Measurements from ENCODE around the gene SLC48A1.
"Not testable (repeated sequence)": the region's sequence is repeated elsewhere in the genome, so short reads cannot be mapped to it uniquely, and the experiment has no call there.

Gene SLC48A1

DNA sequence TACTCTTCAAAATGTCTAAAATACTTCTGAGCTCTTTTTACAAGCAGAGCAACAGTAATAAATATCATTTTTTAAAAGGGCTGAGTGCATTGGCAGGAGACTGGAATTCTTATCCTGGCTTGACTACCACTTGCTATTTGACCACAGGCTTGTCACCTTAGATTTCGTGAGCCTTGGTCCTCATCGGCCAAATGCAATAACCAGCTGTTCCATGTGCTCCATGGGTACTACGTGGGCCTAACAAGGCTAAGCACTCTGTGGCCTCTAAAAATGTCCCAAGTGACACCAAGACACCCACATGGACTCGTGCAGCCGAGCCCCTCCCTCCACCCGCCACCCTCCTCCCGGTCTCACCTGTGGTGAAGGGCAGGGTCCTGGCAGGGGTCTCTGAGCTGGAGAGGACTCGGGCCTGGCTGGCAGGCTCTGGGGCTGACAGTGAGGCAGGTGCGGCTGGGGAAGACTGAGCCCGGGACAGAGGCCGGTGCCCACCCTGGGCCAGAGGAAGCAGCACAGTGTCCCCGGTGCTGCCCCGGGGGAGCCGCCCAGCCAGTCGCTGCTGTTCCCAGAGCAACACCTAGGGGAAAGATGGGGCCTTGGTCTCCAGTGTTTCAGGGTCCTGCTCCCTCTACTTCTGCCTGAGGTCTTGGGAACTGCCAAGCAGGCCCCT lies 20.1 kb downstream of the SLC48A1 start:
- DNase-seq (ENCODE audit: low read depth) = no peak

DNA sequence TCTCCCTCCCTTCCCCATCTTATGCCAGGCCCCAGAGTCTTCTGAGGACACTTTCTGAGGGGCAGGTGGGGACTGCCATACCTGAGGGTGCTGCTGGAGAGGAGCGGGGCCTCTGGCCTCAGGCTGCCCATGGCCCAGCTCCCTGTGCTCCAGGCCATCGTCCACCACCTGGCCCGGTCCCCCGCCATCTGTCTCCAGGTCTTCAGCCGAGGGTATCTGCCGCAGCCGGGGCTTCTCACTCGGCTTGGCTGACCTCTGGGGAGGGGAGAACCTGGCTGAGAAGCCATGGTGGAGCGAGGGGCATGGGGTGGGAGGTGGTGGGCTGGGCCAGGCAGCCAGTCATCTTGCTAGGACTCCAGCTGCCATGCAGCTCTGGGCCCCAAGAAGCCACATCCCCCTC lies 21.6 kb downstream of the SLC48A1 start:
- DNase-seq (ENCODE audit: low read depth) = no peak

DNA sequence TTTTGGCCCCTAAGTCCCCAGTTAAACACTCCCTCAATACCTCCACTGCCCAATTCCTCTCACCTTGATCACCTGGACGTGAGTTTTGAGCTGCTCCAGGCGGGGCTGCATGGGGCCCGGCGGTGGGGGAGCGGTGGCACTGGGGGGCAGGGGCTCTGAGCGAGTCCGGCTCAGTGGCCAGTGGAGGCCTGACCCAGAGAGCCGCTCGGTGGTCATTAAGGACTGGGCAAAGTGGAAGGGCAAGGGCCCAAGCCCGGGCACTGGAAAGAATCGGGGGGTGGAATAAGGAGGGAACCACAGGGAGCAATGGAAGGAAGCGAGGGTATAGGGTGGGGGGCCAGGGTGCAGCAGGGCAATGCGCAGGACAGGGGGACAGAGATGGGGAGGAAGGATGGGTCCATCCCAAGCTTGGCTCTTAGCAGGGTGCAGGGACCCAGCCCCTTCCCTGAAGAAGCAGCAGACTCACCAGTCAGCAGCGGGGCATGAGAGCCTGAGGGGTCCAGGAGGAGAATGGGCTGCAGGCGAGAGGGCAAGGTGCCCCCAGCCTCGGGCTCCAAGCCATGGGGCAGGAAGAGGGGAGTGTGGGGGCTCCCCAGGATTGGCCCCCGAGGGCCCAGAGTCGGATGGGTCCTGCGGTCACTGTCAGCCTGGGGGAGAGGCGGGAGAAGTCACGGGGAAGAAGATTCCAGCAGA lies 22.2 kb downstream of the SLC48A1 start:
- DNase-seq (ENCODE audit: low read depth) = no peak

DNA sequence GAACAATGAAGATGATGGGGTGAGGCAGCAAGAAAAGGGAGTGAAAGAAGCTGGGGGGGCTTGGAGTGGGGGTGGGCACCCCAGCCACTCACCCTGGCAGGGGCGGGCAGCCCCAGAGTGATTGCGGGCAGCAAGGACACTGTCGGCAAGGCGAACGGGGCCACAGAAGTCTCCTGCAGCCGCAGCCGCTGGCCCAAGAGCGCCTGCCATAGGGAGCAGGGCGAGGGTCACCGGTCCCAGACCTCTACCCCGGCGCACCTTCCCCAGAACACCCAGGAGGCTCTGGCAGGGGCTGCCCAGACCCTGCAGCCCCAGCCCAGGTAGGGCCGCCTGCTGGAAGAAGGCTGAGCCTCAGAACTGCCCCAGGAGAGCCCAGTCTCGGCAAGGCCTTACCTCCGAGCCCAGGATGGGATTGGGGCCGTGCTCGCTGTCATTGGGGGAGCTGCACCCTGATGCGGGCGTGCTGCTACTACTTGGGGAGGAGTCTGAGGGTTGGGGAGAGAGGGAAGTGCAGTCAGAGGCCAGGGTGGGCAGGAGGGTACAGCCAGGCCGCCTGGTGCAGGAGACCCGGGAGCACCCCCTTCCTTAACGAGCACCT lies 22.9 kb downstream of the SLC48A1 start:
- DNase-seq (ENCODE audit: low read depth) = no peak

DNA sequence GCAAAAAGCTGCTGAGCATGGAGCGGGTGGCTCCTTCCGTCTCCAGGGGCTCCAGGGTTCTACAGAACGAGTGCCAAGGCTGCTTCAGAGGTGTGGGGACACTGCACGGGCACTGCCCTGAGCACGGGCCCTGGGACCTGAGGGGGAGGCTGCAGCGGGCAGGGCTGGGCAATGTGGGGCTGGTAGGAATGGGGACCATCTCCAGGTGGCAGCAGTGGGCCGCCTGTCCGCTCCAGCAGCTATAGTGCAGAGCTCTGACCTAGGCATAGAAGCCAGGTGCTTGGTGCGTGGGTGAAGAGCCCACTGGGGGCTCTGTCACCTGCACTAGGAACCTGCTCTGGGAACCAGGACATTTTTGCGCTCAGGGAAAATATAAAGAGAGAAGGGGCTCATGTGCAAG lies 24.4 kb downstream of the SLC48A1 start:
- no peak for DNase-seq (ENCODE audit: low read depth)

DNA sequence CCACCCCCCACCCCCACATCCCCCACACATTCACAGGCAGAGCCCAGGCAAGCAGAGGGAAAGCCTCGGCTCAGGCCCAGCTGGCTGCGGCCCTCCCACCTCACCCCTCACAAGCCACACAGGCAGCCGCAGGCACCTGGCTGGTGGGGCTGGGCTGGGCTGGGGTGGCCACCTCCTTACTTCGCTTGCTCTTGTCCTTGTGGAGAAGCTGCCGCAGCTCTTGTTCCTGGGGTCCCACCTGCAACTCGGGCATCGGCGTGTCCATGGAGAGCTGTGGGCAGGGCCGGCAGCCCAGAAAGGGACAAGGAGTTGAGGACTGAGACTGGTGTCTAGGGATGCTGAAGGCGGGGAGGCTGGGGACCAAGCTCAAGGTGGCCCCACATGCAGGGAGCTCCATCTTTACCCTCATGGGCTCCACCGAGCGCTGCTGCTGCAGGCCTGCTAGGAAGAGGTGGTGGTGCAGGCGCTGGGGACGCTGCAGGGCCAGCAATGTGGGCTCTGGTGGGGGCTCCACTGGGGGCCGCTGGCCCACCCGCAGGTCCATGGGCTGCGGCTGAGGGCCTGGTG lies 25.4 kb downstream of the SLC48A1 start:
- DNase-seq (ENCODE audit: low read depth) = no peak

DNA sequence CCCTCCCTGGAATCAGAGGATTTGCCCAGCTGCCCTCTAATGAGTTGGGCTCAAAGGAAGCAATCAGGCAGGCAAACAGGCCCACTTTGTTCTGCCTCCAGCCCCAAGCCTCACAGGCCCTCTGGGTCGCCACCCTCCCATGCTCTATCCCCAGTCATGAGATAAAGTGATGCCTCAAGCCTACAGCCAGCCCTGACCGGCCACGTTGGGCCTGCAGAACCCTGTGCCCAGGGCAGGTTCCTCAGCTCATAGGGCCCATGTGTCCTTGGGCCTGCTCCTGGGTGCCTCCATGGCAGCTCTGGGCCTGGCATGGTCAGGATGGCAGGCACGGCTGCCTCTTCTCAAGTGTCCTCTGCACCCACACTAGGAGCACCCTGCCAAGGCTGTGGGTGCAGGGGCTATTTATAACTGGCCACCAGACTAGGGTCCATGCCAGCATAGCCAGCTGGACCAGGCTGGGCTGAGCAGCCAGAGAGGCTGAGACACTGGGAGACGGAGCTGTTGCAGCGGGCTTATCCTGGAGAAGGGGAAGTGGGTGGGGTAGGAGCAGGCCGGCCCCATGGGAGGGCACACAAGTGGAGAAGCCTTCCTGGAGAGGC lies 26.4 kb downstream of the SLC48A1 start:
- DNase-seq (ENCODE audit: low read depth) = no peak

DNA sequence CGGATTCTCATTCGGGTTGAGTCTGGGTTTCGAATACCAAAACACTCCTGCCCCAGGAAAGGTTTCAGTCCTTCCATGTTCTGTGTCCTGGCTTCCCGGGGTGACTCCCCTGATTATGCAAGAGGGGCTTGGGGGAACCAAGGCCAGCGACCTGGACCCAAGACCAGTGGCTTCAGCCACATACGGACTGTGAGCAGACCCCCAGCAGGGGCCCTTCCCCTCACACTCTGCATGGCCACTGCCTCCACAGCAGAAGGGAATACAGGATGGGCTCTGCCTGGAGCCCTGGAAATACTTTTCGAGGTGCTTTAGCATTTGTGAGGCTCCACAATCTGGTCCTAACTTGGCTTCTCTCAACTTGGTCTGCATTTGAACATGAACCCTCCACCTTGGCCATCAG lies 27.5 kb downstream of the SLC48A1 start:
- no peak for DNase-seq (ENCODE audit: low read depth)

DNA sequence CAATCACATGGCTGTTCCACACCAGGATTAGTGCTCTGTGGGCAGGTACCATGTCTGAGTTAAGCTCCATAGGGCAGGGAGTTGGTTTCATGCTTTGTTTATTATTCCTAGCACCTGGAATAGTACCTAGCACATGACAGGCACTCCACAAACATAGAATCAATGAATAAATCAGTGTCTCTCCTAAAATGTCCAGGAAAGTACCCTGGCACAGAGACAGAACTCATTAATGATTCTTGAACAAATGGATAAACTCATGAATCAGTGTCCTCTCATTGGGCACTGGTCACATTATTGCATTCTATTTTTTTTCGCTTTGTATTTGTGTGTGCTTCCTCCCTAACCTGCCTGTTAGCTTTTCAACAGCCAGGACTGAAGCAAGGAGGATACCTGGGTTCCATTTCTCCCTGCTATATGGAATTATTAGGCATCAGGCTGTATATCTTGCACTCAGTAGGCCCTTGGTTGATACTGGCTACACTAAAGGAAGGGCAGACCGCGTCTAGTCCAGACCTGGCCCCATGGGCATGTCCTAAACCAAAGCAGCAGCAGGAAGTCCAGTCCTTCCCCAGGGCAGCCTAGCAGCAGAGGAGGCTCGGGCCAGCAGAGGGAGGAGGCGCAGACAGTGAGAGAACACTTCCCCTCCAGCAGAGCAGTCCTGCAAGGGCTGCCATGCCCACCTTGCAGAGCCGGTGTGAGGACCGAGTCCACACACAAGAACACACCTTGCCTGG lies 28.3 kb downstream of the SLC48A1 start:
- DNase-seq (ENCODE audit: low read depth) = no peak

DNA sequence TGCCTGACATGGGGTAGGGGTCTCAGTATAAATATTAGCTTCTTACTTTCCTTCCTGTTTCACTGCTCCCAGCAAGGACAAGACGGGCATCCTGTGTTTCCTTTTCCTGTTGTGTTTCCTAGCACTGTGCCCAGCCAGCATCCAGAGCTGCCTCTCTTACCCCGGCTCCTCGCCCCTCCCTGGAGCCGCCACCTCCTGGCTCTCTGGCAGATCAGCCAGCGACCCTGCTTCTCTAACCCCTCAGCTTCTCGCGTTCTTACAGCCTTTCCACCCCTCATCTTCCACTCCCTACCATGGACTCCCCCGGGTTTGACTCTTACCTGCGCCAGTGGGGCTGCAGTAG lies 28.8 kb downstream of the SLC48A1 start:
- DNase-seq (ENCODE audit: low read depth) = no peak

DNA sequence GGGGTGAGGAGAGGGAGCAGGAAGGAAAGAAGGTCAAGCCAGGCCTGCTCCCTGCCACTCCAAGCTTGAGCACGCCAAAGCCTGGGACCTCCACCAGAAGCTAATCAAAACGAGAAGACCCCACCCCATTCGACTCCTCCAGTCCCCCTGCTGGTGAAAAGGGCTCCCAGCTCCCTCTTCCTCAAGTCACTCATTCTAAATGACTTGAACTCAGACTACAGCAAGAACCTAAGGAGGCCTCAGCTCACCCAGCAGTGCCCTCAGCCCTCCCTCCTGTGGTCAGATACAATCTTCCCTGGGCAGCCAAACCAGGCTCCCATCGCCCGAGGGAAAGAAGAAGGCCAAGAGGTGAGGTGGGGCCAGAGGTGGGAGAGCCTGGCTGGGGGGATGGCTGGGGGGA lies 29.3 kb downstream of the SLC48A1 start:
- no peak for DNase-seq (ENCODE audit: low read depth)

DNA sequence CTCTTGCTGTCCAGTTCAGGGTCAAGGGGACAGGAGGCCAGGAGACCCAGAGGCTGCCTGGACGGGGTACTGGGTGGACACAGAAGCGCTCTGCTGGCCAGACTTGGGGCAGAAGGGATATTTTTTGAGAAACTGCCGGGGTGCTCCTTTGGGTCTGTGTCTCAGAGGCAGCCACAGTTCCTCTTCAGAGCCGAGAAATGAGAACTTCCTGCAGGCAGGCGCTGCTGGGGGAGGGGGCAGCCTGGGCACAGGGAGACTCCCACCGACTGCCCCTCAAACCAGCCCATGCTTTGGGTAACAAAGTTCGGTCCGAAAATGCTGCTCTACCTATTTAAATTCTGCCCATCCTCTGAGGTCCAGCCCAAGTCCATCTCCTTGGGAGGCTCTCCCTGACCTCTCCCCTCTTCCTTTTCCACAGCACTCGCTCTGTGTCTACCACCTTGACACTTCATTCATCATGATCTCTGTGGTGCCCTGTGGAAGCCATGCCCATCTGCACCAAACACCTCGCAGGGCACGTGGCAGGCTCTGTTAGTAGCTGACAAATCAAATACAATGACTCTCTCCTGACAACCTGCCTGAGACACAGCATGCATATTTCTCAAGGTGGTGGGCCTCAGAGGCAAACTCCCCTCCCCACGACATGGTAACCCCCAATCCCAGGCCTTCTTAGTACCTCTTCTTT lies 30.3 kb downstream of the SLC48A1 start:
- no peak for DNase-seq (ENCODE audit: low read depth)

DNA sequence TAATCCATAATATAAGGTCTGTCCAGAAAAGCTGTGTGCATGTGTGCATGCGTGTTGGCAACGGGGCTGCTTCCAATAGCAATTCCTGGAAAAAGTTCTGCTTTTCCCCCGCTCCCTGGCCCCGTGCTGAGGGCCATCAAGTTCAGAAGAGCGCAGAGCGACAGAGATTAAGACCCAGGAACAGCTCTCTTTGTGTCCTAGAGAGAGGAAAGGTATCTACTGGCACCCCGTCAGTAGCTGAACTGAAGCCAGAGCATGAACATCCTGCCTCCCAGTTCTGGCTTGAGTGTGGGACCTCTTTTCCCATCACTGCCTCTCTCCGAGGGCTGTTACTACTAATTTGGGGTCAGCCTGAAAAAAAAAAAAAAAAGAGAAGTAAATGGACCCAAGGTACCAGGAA lies 31.1 kb downstream of the SLC48A1 start:
- no peak for DNase-seq (ENCODE audit: low read depth)

DNA sequence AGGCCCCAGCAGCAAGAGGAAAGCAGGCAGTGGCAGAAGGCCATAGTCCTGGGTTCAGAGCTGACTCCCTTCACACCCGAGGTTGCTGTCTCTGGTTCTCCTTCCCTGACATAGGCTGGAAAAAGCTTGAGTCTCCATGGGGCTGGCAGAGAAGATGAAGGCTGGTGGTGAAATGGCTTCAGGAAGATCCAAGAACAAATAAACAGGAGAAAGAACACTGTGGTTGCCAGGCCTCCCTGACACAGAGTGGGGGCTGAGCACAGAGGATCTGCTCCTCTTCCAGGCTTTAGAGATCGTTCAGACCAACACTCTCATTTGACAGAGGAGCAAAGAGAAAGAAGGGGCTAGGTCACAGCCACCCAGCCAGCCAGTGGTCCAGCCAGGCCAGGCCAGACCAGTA lies 32.4 kb downstream of the SLC48A1 start:
- DNase-seq (ENCODE audit: low read depth) = no peak

DNA sequence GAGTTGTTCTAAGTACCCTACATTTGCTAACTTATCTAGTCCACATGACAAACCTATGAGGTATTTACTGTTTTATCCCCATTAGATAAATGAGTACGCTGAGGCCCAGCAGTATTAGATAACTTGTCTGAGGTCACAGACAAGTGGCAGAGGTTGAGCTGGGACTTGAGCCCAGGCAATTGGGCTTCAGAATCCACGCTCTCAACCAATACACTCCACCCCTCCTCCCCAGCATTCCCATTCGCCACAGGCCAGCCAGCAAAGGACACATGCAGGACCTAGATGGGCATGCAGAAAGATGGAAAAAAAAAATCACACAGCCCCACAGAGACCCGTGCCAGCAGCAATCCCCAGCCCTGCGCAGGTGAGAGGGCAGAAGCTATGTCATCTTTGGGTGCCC lies 34.3 kb downstream of the SLC48A1 start:
- no peak for DNase-seq (ENCODE audit: low read depth)

DNA sequence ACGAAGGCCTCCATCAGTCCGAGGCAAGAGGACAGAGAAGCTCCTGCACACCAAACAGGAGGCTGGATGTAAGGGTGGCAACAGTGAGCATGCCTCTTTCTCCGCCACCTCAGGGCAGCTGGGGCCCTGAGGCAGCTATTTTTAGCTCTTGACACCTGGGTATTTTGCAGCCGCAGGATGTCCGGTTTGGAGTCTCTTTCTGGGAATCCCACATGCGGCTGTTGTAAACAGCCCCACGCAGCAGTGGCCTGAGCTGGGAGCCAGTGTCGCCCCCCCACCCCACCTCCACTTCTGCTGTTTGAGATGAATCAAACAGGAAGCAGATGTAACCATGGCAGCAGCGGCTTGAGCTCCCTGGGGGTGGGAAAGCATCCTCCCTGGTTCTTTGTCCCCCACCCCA lies 35.0 kb downstream of the SLC48A1 start:
- DNase-seq (ENCODE audit: low read depth) = no peak

DNA sequence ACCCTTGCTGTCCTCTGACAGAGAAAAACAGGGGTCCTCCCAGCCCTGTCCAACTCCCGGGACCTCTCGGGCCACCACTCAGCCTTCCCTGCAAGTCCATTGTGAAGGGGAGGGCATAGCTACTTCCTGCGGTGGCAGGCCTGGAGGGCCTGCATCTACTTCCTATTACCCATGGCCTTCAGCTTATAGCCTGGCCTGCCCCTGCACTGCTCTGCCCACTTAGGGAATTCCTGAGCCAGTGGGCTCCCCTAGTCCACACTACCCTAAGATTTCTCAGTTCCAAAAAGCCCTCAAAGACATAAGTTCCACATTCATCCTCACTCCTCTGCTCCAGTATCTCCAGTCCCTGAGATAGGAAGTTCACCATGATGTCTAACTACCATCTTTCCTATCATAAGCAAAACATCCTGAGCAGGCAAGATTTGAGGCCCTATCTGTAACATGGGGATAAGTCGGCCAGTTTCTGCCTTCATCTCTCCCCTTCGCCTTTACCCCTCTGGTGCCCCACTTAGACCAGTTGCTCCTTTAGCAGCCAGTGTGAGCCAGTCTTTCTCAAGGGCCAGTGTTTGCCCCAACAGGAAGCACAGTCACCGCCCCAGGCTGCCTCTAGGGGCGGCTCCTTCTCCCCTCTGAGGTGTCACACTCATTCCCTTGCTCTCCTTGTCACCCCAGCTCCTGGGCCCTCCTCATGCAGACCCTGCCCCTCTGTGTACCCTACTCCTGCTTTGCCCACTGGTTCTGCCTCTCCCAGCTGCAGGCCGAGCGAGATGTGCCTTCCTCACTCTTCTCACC lies 35.7 kb downstream of the SLC48A1 start:
- DNase-seq (ENCODE audit: low read depth) = no peak

DNA sequence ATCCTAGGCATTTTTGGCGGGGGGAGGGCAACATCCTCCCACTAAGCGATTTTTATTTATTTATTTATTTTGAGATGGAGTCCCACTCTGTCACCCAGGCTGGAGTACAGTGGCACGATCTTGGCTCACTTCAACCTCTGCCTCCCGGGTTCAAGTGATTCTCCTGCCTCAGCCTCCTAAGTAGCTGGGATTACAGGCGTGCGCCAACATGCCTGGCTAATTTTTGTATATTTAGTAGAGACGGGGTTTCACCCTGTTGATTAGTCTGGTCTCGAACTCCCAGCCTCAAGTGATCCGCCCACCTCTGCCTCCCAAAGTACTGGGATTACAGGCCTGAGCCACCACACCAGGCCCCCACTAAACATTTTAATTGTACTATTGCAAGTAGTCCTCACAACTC lies 36.5 kb downstream of the SLC48A1 start:
- DNase-seq (ENCODE audit: low read depth) = not testable (repeated sequence)

DNA sequence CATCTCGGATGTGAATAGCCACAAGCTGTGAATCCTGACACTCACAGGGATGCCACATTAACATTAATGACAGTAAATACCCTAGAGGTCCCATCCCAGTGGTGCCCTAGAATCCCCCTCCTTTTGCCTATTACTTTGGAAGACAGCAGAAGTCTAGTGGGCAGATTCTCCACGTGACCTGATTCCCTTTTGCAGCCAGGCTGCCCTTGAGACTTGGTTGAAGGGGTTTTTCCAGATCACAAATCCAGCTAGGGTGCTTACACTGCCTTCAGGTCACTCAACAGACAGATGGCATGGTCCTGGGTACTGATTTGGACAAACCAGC lies 38.0 kb downstream of the SLC48A1 start:
- no peak for DNase-seq (ENCODE audit: low read depth)

DNA sequence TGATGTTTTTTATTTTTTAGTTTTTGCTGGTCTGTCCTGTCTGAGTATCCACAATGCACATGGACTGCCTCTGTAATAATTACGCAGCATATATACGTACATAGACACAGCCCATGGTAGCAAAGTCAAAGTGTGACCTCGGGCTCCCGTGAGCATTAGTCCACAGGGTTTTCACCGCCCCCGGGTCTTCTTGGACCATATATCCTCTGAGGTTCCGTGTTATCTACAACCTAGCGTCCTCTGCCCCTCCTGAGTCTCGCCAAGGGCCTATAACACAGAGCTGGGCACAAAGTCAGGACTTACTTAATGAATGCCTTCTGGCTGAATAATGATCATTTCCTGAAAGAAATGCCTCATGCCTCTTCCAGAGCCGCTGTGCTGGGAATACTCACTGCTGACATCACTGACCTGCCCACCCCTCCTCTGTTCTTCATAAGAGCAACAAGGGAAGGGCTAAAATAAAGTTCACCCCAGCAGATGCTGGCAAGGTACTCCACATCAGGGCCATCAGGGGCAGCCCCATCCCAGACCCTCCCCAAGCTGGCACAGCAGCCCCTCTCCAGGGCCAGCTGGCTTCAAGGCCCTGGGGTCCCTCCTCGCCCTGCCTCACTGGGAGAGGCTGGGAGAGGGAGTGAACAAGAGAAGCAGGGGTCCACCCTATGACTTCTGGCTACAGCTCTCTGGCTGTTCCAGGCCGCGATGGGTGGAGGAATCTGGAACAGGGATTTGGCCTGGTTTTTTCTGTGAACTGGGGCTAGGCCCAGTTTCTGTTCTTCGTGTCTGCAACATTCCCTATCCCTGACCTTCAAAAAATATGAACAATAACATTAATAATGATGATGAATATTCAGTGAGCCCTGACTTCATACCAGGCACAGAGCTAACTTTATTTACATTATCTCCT lies 38.8 kb downstream of the SLC48A1 start:
- peak; percentile 77 for DNase-seq (ENCODE audit: low read depth)

All from HS-5 (cell line).